HG03175 (cell line): ENCODE measurements around the gene BABAM2.

ENCODE experiments used
- ATAC-seq: cut with Tn5 transposase; IDR thresholded peaks from one replicate; pipeline ENCODE4 v1.9.1; 2021; ENCODE audit warnings: mild to moderate bottlenecking, moderate library complexity; ENCODE audit not compliant: unreplicated experiment

Gene BABAM2

GRCh38 chr2:28336982-28337627 lies 446.6 kb downstream of the BABAM2 start:
- ATAC-seq: no peak

- no peak for ATAC-seq
These were observed 447.7 kb downstream of the BABAM2 start for GRCh38 chr2:28338046-28338817.

GRCh38 chr2:28338831-28339321 lies 448.3 kb downstream of the BABAM2 start:
- no peak for ATAC-seq

- no peak for ATAC-seq
These were observed 449.1 kb downstream of the BABAM2 start for GRCh38 chr2:28339516-28340175.

GRCh38 chr2:28340312-28341202 lies 450.0 kb downstream of the BABAM2 start:
- ATAC-seq: no peak

GRCh38 chr2:28341208-28341891 lies 450.8 kb downstream of the BABAM2 start:
- no peak for ATAC-seq

- no peak for ATAC-seq
These were observed 451.8 kb downstream of the BABAM2 start for GRCh38 chr2:28342081-28342967.

- no peak for ATAC-seq
These were observed 452.8 kb downstream of the BABAM2 start for GRCh38 chr2:28343184-28343942.

GRCh38 chr2:28343971-28344715 lies 453.6 kb downstream of the BABAM2 start:
- ATAC-seq: no peak

GRCh38 chr2:28344756-28345373 lies 454.3 kb downstream of the BABAM2 start:
- ATAC-seq: no peak

- no peak for ATAC-seq
These were observed 455.1 kb downstream of the BABAM2 start for GRCh38 chr2:28345619-28346018.

- ATAC-seq: no peak
These were observed 456.1 kb downstream of the BABAM2 start for GRCh38 chr2:28346587-28346986.

- ATAC-seq: no peak
These were observed 456.7 kb downstream of the BABAM2 start for GRCh38 chr2:28347193-28347592.

GRCh38 chr2:28347596-28347995 lies 457.1 kb downstream of the BABAM2 start:
- no peak for ATAC-seq

GRCh38 chr2:28348149-28348567 lies 457.6 kb downstream of the BABAM2 start:
- no peak for ATAC-seq

- ATAC-seq: no peak
These were observed 458.4 kb downstream of the BABAM2 start for GRCh38 chr2:28348921-28349320.

- no peak for ATAC-seq
These were observed 459.1 kb downstream of the BABAM2 start for GRCh38 chr2:28349546-28350165.
